Measurements from ENCODE around the gene SLC47A2. TPM values are rescaled to one million over a fixed set of nuclear protein-coding genes. Genes with fewer than 3 reads are reported as not detected.

The SLC47A2 gene
- total RNA-seq, 2 experiments from 2014 or later, result not detected

GRCh38 chr17:19664821-19665181, 51.6 kb downstream of the SLC47A2 start:
- no peaks in the 10 kb centered on the region for H4K20me1 ChIP-seq (ENCODE audit: insufficient read depth, low read length)
- H3K4me1 ChIP-seq (ENCODE audit: insufficient read depth, low read length, poor library complexity, severe bottlenecking), result no peaks in the 10 kb centered on the region
- intact Hi-C loops (cut with micrococcal nuclease; ENCODE audit: unreplicated experiment), result no loop called here
- H3K4me3 ChIP-seq (ENCODE audit: low read depth, low read length, poor library complexity, severe bottlenecking), result no peak overlapping the region
- CTCF ChIA-PET (ENCODE audit: unreplicated experiment), result no interaction called here
- no peaks in the 10 kb centered on the region for H3K9me2 ChIP-seq (ENCODE audit: insufficient read depth, low read length)
- TF ChIP-seq, protein P1, sequence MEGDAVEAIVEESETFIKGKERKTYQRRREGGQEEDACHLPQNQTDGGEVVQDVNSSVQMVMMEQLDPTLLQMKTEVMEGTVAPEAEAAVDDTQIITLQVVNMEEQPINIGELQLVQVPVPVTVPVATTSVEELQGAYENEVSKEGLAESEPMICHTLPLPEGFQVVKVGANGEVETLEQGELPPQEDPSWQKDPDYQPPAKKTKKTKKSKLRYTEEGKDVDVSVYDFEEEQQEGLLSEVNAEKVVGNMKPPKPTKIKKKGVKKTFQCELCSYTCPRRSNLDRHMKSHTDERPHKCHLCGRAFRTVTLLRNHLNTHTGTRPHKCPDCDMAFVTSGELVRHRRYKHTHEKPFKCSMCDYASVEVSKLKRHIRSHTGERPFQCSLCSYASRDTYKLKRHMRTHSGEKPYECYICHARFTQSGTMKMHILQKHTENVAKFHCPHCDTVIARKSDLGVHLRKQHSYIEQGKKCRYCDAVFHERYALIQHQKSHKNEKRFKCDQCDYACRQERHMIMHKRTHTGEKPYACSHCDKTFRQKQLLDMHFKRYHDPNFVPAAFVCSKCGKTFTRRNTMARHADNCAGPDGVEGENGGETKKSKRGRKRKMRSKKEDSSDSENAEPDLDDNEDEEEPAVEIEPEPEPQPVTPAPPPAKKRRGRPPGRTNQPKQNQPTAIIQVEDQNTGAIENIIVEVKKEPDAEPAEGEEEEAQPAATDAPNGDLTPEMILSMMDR (conservative IDR thresholded peaks at IDR 0.05; ENCODE audit: low read length), result no peak
- no peak for TF ChIP-seq EZH2phosphoT487 (IDR thresholded peaks at IDR 0.05; ENCODE audit: borderline replicate concordance, low read depth, low read length)
- no TSS peak for BruUV-seq (replicated peaks)
- H3K4me2 ChIP-seq (ENCODE audit: low read length), result no peak overlapping the region
- H2AFZ ChIP-seq (ENCODE audit: low read length), result no peak overlapping the region
- POLR2A ChIA-PET, result interaction anchor here (0.8 kb wide), 1 partner anchor 19 kb away, joined by 4 read pairs; no protein-coding TSS in a partner anchor
- peaks cover 60% of the 10 kb centered on the region for H3K36me3 ChIP-seq (ENCODE audit: insufficient read depth, low read length)
- no peaks in the 10 kb centered on the region for H3K79me2 ChIP-seq (ENCODE audit: insufficient read depth, low read depth, low read length)
- H3K9me3 ChIP-seq (ENCODE audit: low read length), result no peaks in the 10 kb centered on the region
- no peak for DNase-seq (ENCODE audit: low spot score)
- H3K27ac ChIP-seq (ENCODE audit: low read depth, low read length, poor library complexity, severe bottlenecking), result no peak overlapping the region

DNA sequence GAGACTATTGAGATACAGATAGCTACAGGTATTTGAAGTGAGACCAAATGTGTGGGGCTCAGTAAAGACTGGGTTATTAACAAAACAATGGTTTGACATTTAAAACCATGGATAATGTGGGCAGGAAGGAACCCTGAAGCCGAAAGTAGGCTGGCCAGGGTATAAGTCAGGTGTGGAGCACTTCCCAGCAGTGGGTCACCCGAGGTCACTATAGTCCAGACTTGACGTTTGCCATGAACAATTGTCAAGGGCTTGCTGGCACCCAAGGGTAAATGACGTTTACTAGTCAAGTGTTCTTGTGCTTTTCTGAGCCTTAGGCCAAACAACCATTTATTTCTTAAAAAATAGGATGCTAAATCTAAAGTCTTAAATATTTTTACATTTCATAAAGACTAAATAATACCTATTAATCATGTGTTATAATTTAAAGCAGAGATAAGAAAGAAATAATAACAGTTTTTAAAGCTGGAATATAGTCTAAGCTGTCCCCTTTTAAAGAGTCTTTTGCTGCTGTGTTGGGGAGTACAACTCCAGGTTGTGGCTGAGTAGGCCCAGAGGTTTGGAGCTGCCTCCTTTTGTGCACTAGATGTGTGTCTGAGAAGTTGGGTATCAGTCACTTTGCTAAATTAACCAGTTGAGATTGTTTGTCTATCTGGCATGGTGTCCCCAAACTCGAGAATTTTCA, 52.1 kb downstream of the SLC47A2 start:
- BruUV-seq (replicated peaks), result no TSS peak
- no peaks in the 10 kb centered on the region for H3K9me2 ChIP-seq (ENCODE audit: insufficient read depth, low read length)
- ChIA-PET CTCF (ENCODE audit: unreplicated experiment) (no interaction called here), POLR2A (interaction anchor here (0.9 kb wide), 1 partner anchor 41 kb away, joined by 3 read pairs; no protein-coding TSS in a partner anchor)
- H3K4me3 ChIP-seq (ENCODE audit: low read depth, low read length, poor library complexity, severe bottlenecking), result no peak overlapping the region
- H2AFZ ChIP-seq (ENCODE audit: low read length), result no peak overlapping the region
- no peak overlapping the region for H3K27ac ChIP-seq (ENCODE audit: low read depth, low read length, poor library complexity, severe bottlenecking)
- TF ChIP-seq EZH2phosphoT487 (IDR thresholded peaks at IDR 0.05; ENCODE audit: borderline replicate concordance, low read depth, low read length), result no peak
- TF ChIP-seq, protein P1 (conservative IDR thresholded peaks at IDR 0.05; ENCODE audit: low read length), result no peak
- intact Hi-C loops (cut with micrococcal nuclease; ENCODE audit: unreplicated experiment), result no loop called here
- no peak overlapping the region for H3K4me2 ChIP-seq (ENCODE audit: low read length)
- no peak for DNase-seq (ENCODE audit: low spot score)
- H3K36me3 ChIP-seq (ENCODE audit: insufficient read depth, low read length), result peaks cover 55% of the 10 kb centered on the region
- no peaks in the 10 kb centered on the region for H3K79me2 ChIP-seq (ENCODE audit: insufficient read depth, low read depth, low read length)
- H3K4me1 ChIP-seq (ENCODE audit: insufficient read depth, low read length, poor library complexity, severe bottlenecking), result no peaks in the 10 kb centered on the region
- no peaks in the 10 kb centered on the region for H4K20me1 ChIP-seq (ENCODE audit: insufficient read depth, low read length)
- no peaks in the 10 kb centered on the region for H3K9me3 ChIP-seq (ENCODE audit: low read length)

DNA sequence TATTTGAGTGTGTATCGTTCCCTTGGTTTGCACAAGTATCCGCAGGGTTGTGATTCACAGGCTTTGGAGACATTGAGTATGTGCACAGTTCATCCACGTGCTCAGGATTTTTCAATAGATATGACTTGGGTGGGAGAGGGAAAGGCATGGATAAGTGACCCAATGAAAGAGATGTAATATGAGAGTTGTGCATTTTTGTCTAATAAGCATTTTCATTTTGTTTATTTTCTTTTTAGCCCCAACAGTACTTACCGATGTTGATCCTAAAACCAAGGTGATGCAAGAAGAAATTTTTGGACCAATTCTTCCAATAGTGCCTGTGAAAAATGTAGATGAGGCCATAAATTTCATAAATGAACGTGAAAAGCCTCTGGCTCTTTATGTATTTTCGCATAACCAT, 53.3 kb downstream of the SLC47A2 start:
- no peak for DNase-seq (ENCODE audit: low spot score)
- ChIA-PET CTCF (ENCODE audit: unreplicated experiment) (no interaction called here), POLR2A (no interaction called here)
- H4K20me1 ChIP-seq (ENCODE audit: insufficient read depth, low read length), result no peaks in the 10 kb centered on the region
- no peaks in the 10 kb centered on the region for H3K79me2 ChIP-seq (ENCODE audit: insufficient read depth, low read depth, low read length)
- H3K9me2 ChIP-seq (ENCODE audit: insufficient read depth, low read length), result no peaks in the 10 kb centered on the region
- no peak overlapping the region for H2AFZ ChIP-seq (ENCODE audit: low read length)
- BruUV-seq (replicated peaks), result no TSS peak
- no peak overlapping the region for H3K4me3 ChIP-seq (ENCODE audit: low read depth, low read length, poor library complexity, severe bottlenecking)
- intact Hi-C loops (cut with micrococcal nuclease; ENCODE audit: unreplicated experiment), result no loop called here
- no peak for TF ChIP-seq EZH2phosphoT487 (IDR thresholded peaks at IDR 0.05; ENCODE audit: borderline replicate concordance, low read depth, low read length)
- TF ChIP-seq, protein P1 (conservative IDR thresholded peaks at IDR 0.05; ENCODE audit: low read length), result no peak
- no peak overlapping the region for H3K27ac ChIP-seq (ENCODE audit: low read depth, low read length, poor library complexity, severe bottlenecking)
- H3K9me3 ChIP-seq (ENCODE audit: low read length), result no peaks in the 10 kb centered on the region
- no peak overlapping the region for H3K4me2 ChIP-seq (ENCODE audit: low read length)
- peaks cover 51% of the 10 kb centered on the region for H3K36me3 ChIP-seq (ENCODE audit: insufficient read depth, low read length)
- no peaks in the 10 kb centered on the region for H3K4me1 ChIP-seq (ENCODE audit: insufficient read depth, low read length, poor library complexity, severe bottlenecking)

All from OCI-LY7 (cell line).